Right lobe of liver (tissue), 4 donors: ENCODE data around the gene INPPL1.

Experiments used
- POLR2A ChIP-seq: fragments of 450-650 bp; IDR thresholded peaks from one replicate; pipeline ENCODE4 v1.6.1; 2017; ENCODE audit warnings: antibody characterized with exemption, mild to moderate bottlenecking
- TF ChIP-seq, protein P1 (sequence below), 4 donors: fragments of 200-600 bp in 3 of 4; fragments of 450-650 bp in 1 of 4; IDR thresholded peaks; one replicate each; pipeline versions ENCODE4 v1.5.1 to v1.8.0; 2016 to 2022; ENCODE audit warnings: antibody characterized with exemption in 4 of 4, mild to moderate bottlenecking in 2 of 4
- donor health status: DM: no; HTN: no; CAD: no.
- donor health status: DM: no; HTN: no; CAD: no.
- donor health status: DM: no; HTN: yes; CAD: no.

DNA sequence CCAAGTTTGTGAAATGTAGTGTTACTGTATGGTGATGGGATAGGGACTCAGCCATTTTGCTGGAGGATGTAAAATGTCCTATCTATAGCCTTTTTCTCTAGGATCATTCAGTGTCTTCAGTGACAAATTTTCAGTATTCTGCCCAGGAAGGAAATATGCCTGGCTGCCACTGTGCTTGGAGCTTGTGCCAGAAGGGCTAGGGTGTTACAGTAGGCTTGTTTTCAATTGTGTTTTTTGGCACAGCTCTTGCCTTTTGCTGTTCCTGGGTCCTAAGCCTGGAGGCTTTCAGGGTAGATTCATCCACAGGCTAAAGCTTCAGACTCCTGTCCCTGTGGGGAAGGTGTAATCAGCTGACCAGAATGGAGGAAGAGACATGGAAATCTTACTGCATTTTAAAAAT lies 41.4 kb downstream of the INPPL1 start:
- TF ChIP-seq, protein P1, sequence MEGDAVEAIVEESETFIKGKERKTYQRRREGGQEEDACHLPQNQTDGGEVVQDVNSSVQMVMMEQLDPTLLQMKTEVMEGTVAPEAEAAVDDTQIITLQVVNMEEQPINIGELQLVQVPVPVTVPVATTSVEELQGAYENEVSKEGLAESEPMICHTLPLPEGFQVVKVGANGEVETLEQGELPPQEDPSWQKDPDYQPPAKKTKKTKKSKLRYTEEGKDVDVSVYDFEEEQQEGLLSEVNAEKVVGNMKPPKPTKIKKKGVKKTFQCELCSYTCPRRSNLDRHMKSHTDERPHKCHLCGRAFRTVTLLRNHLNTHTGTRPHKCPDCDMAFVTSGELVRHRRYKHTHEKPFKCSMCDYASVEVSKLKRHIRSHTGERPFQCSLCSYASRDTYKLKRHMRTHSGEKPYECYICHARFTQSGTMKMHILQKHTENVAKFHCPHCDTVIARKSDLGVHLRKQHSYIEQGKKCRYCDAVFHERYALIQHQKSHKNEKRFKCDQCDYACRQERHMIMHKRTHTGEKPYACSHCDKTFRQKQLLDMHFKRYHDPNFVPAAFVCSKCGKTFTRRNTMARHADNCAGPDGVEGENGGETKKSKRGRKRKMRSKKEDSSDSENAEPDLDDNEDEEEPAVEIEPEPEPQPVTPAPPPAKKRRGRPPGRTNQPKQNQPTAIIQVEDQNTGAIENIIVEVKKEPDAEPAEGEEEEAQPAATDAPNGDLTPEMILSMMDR (IDR thresholded peaks at IDR 0.05), result no peak
- TF ChIP-seq POLR2A, result no peak
